Liver (tissue), 9 donors: Measurements from ENCODE around the gene ROPN1. TPM values are rescaled to one million over a fixed set of nuclear protein-coding genes. Genes with fewer than 3 reads are reported as not detected.
"Not testable (repeated sequence)": the region's sequence is repeated elsewhere in the genome, so short reads cannot be mapped to it uniquely, and the experiment has no call there.

Experiments
- DNase-seq: peaks from one replicate; pipeline ENCODE4 v3.0.0-alpha.2; 2017; ENCODE audit warnings: low spot score
- H3K27ac ChIP-seq, 2 donors: one replicate each; pipeline ENCODE4 v1.7.0; 2013; ENCODE audit warnings: inconsistent platforms in 2 of 2, low read length in 2 of 2, control low read depth in 1 of 2, low read depth in 1 of 2, mild to moderate bottlenecking in 1 of 2
- H3K27me3 ChIP-seq, 4 donors: one replicate each; pipeline versions ENCODE4 v1.6.1 to v1.7.0; 2013; ENCODE audit warnings: low read length in 3 of 4, inconsistent platforms in 1 of 4, mild to moderate bottlenecking in 1 of 4, moderate library complexity in 1 of 4; ENCODE audit not compliant: control insufficient read depth in 4 of 4, insufficient read depth in 4 of 4
- H3K36me3 ChIP-seq, 4 donors: one replicate each; pipeline versions ENCODE4 v1.6.1 to v1.7.0; 2013; ENCODE audit warnings: low read length in 3 of 4, mild to moderate bottlenecking in 3 of 4, low read depth in 1 of 4, moderate library complexity in 1 of 4; ENCODE audit not compliant: control insufficient read depth in 4 of 4, insufficient read depth in 3 of 4
- H3K4me1 ChIP-seq, 4 donors: one replicate each; pipeline versions ENCODE4 v1.6.1 to v1.7.0; 2013; ENCODE audit warnings: low read length in 3 of 4, mild to moderate bottlenecking in 3 of 4, moderate library complexity in 1 of 4; ENCODE audit not compliant: control insufficient read depth in 4 of 4, insufficient read depth in 4 of 4
- H3K4me3 ChIP-seq, 3 donors: one replicate each; pipeline versions ENCODE4 v1.6.1 to v1.7.0; 2013; ENCODE audit warnings: low read length in 3 of 3, control low read depth in 1 of 3, low read depth in 1 of 3, mild to moderate bottlenecking in 1 of 3
- H3K9ac ChIP-seq, 2 donors: one replicate each; pipeline ENCODE4 v1.7.0; 2013; ENCODE audit warnings: low read length in 2 of 2, mild to moderate bottlenecking in 2 of 2, moderate library complexity in 2 of 2, control low read depth in 1 of 2, low read depth in 1 of 2
- H3K9me3 ChIP-seq, 4 donors: one replicate each; pipeline versions ENCODE4 v1.6.1 to v1.7.0; 2013; ENCODE audit warnings: low read length in 3 of 4; ENCODE audit not compliant: control insufficient read depth in 4 of 4
- EGR1 ChIP-seq, 2 donors: IDR thresholded peaks; 2 replicates each; pipeline ENCODE4 v1.6.1; 2016 to 2018; ENCODE audit warnings: antibody characterized with exemption in 2 of 2, low read depth in 2 of 2
- FOXA1 ChIP-seq: IDR thresholded peaks from 2 replicates; pipeline ENCODE4 v1.6.1; 2016; ENCODE audit warnings: antibody characterized with exemption
- GABPA ChIP-seq, 2 donors: IDR thresholded peaks in 1 of 2; conservative IDR thresholded peaks in 1 of 2; 2 replicates each; pipeline ENCODE4 v1.6.1; 2016; ENCODE audit warnings: antibody characterized with exemption in 2 of 2, mild to moderate bottlenecking in 1 of 2, moderate library complexity in 1 of 2
- HNF4A ChIP-seq, 2 donors: conservative IDR thresholded peaks; 2 replicates each; pipeline ENCODE4 v1.6.1; 2016; ENCODE audit warnings: antibody characterized with exemption in 2 of 2, mild to moderate bottlenecking in 2 of 2
- HNF4G ChIP-seq: IDR thresholded peaks from 2 replicates; pipeline ENCODE4 v1.6.1; 2016; ENCODE audit warnings: antibody characterized with exemption
- JUND ChIP-seq, 2 donors: IDR thresholded peaks; 2 replicates each; pipeline ENCODE4 v1.6.1; 2016; ENCODE audit warnings: antibody characterized with exemption in 2 of 2
- NR2F2 ChIP-seq: IDR thresholded peaks from 2 replicates; pipeline ENCODE4 v1.6.1; 2016; ENCODE audit warnings: antibody characterized with exemption
- RAD21 ChIP-seq, 2 donors: IDR thresholded peaks; 2 replicates each; pipeline ENCODE4 v1.6.1; 2016; ENCODE audit warnings: antibody characterized with exemption in 2 of 2, mild to moderate bottlenecking in 2 of 2
- RXRA ChIP-seq, 2 donors: IDR thresholded peaks; 2 replicates each; pipeline ENCODE4 v1.6.1; 2017 to 2018; ENCODE audit warnings: antibody characterized with exemption in 2 of 2, mild to moderate bottlenecking in 1 of 2
- SP1 ChIP-seq: IDR thresholded peaks from 2 replicates; pipeline ENCODE4 v1.6.1; 2018; ENCODE audit warnings: antibody characterized with exemption, mild to moderate bottlenecking
- YY1 ChIP-seq: IDR thresholded peaks from 2 replicates; pipeline ENCODE4 v1.6.1; 2016; ENCODE audit warnings: antibody characterized with exemption, mild to moderate bottlenecking
- WGBS: extraction: QIAGEN DNeasy Blood & Tissue Kit; methylation state at CpG from one replicate; pipeline ENCODE4 v1.1.7; 2013; 5-methylcytosine and 5-hydroxymethylcytosine counted together
- polyA plus RNA-seq, 2 donors: library from polyadenylated mRNA; stranded (reverse) in 1 of 2; unstranded in 1 of 2; fragments of 200-250 nt in 1 of 2; fragments of >200 nt in 1 of 2; fragmentation: Nextera tagmentation in 1 of 2; extraction: Ambion mirVana in 1 of 2; gene quantifications; one replicate each; pipeline versions ENCODE4 v1.2.1 to v1.2.3, GENCODE V29; 2013 to 2015
- total RNA-seq, 2 donors: library from RNA; depleted of rRNA; stranded (reverse); fragments of >200 nt; gene quantifications; one replicate each; pipeline ENCODE4 v1.2.3, GENCODE V29; 2014
- TF ChIP-seq, protein P1 (sequence below): IDR thresholded peaks from 2 replicates; pipeline ENCODE4 v1.6.1; 2016; ENCODE audit warnings: antibody characterized with exemption
- TF ChIP-seq, protein P2 (sequence below): IDR thresholded peaks from 2 replicates; pipeline ENCODE4 v1.6.1; 2016; ENCODE audit warnings: antibody characterized with exemption
- TF ChIP-seq, protein P3 (sequence below): IDR thresholded peaks from 2 replicates; pipeline ENCODE4 v1.6.1; 2016; ENCODE audit warnings: antibody characterized with exemption, mild to moderate bottlenecking
- TF ChIP-seq, protein P4 (sequence below): IDR thresholded peaks from 2 replicates; pipeline ENCODE4 v1.6.1; 2016; ENCODE audit warnings: antibody characterized with exemption
- TF ChIP-seq, protein P5 (sequence below): fragments of 150-350 bp; IDR thresholded peaks from 2 replicates; pipeline ENCODE4 v1.5.1; 2017; ENCODE audit warnings: improper control_type of control experiment, low read depth, low read length; ENCODE audit not compliant: missing input control
- donor health status: healthy.
- donor health status: healthy.
- donor health status: healthy.
- donor health status: healthy.
- donor health status: healthy.

Gene ROPN1
- not detected for total RNA-seq
- polyA plus RNA-seq: not detected

DNA sequence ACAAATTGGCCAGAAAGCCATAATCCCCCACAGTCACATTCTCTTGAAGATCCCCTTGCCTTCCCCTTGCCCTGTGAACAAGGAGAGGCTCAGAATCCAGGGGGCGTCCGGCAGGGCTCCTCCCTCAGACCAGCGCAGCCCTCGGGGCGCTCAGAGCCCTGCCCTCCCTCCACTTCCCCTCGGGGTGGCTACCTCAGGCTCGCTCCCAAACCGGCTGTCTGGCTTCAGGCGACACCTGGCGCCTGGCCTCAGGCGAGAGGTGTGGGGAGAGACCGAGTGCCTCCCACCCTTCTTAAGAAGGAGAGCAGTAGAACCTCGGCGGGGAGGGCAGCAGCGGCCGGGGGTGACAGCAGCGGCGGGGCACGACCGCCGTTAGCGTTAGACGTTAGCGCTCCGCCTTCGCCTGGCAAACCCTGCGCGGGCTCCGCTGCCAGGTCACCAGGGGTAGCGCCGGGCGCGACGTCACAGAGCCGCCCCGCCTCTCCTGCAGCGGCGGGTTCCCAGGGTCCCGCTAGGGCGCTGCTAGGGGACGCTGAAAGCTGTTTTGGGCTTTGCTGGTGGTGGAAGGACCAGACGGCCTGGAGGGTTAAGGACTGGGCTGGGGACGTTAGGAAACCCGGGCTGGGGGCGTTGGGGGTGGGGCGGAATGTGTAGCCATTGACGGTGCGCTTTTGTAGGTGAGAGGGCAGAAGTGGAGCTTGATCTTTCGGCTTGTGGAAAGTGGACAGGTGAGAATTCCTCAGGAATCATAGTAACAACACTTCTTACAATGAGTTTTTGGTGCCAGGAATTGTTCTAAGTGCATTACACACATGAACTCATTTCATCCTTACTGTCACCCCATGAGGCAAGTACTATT is at the start of gene ROPN1:
Gene ROPN1, minus strand, starts transcription at position 395 of the 859 bp plus-strand sequence. CDS start 11,643 bp downstream, outside the sequence.
- H3K36me3 ChIP-seq, H3K9me3 ChIP-seq, H3K4me1 ChIP-seq, H3K4me3 ChIP-seq, DNase-seq, H3K9ac ChIP-seq, H3K27ac ChIP-seq, H3K27me3 ChIP-seq: not testable (repeated sequence)
- WGBS: 1% methylated on average over 4 of the region's 49 CpGs

DNA sequence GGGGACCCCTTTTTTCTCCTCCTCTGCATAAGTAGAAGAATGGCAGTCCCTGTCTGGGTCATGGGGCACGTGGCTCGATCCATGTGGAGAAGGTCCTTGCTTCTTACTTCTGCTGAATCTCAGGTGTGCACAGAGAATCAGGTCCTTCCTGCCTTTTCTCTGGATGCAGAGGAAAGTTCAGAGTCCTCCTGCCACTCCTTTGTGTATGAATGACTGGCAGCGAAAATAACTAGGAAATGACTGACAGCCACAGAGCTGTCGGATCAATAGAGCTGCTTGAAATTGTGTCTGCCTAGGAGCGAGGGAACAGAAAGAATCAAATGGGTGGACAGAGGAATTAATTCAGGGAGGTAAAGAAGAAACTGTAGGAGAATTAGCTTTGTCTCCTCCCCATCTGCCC is 49.6 kb upstream of the ROPN1 start:
- WGBS: 74% methylated on average over 5 of the region's 5 CpGs
- DNase-seq: no peak
- no peaks in the 10 kb centered on the region for H3K4me1 ChIP-seq
- H3K27me3 ChIP-seq: no peaks in the 10 kb centered on the region
- TF ChIP-seq NR2F2: no peak
- no peak for TF ChIP-seq GABPA (IDR thresholded peaks at IDR 0.05 in 1 of 2, conservative IDR thresholded peaks at IDR 0.05 in 1 of 2)
- TF ChIP-seq EGR1 (IDR thresholded peaks at IDR 0.05; ENCODE audit: low read depth in 2 of 2): no peak
- TF ChIP-seq YY1: no peak
- no peak for TF ChIP-seq HNF4G
- no peak for TF ChIP-seq FOXA1
- TF ChIP-seq, protein P1, sequence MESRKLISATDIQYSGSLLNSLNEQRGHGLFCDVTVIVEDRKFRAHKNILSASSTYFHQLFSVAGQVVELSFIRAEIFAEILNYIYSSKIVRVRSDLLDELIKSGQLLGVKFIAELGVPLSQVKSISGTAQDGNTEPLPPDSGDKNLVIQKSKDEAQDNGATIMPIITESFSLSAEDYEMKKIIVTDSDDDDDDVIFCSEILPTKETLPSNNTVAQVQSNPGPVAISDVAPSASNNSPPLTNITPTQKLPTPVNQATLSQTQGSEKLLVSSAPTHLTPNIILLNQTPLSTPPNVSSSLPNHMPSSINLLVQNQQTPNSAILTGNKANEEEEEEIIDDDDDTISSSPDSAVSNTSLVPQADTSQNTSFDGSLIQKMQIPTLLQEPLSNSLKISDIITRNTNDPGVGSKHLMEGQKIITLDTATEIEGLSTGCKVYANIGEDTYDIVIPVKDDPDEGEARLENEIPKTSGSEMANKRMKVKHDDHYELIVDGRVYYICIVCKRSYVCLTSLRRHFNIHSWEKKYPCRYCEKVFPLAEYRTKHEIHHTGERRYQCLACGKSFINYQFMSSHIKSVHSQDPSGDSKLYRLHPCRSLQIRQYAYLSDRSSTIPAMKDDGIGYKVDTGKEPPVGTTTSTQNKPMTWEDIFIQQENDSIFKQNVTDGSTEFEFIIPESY: no peak
- TF ChIP-seq, protein P2, sequence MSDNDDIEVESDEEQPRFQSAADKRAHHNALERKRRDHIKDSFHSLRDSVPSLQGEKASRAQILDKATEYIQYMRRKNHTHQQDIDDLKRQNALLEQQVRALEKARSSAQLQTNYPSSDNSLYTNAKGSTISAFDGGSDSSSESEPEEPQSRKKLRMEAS: no peak
- TF ChIP-seq SP1: no peak
- no peak for TF ChIP-seq RXRA (IDR thresholded peaks at IDR 0.05)
- no peak for TF ChIP-seq HNF4A (conservative IDR thresholded peaks at IDR 0.05)
- TF ChIP-seq, protein P3, sequence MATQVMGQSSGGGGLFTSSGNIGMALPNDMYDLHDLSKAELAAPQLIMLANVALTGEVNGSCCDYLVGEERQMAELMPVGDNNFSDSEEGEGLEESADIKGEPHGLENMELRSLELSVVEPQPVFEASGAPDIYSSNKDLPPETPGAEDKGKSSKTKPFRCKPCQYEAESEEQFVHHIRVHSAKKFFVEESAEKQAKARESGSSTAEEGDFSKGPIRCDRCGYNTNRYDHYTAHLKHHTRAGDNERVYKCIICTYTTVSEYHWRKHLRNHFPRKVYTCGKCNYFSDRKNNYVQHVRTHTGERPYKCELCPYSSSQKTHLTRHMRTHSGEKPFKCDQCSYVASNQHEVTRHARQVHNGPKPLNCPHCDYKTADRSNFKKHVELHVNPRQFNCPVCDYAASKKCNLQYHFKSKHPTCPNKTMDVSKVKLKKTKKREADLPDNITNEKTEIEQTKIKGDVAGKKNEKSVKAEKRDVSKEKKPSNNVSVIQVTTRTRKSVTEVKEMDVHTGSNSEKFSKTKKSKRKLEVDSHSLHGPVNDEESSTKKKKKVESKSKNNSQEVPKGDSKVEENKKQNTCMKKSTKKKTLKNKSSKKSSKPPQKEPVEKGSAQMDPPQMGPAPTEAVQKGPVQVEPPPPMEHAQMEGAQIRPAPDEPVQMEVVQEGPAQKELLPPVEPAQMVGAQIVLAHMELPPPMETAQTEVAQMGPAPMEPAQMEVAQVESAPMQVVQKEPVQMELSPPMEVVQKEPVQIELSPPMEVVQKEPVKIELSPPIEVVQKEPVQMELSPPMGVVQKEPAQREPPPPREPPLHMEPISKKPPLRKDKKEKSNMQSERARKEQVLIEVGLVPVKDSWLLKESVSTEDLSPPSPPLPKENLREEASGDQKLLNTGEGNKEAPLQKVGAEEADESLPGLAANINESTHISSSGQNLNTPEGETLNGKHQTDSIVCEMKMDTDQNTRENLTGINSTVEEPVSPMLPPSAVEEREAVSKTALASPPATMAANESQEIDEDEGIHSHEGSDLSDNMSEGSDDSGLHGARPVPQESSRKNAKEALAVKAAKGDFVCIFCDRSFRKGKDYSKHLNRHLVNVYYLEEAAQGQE: no peak
- TF ChIP-seq JUND (IDR thresholded peaks at IDR 0.05): no peak
- no peak for TF ChIP-seq RAD21 (IDR thresholded peaks at IDR 0.05)
- TF ChIP-seq, protein P4, sequence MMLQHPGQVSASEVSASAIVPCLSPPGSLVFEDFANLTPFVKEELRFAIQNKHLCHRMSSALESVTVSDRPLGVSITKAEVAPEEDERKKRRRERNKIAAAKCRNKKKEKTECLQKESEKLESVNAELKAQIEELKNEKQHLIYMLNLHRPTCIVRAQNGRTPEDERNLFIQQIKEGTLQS: no peak
- TF ChIP-seq, protein P5, sequence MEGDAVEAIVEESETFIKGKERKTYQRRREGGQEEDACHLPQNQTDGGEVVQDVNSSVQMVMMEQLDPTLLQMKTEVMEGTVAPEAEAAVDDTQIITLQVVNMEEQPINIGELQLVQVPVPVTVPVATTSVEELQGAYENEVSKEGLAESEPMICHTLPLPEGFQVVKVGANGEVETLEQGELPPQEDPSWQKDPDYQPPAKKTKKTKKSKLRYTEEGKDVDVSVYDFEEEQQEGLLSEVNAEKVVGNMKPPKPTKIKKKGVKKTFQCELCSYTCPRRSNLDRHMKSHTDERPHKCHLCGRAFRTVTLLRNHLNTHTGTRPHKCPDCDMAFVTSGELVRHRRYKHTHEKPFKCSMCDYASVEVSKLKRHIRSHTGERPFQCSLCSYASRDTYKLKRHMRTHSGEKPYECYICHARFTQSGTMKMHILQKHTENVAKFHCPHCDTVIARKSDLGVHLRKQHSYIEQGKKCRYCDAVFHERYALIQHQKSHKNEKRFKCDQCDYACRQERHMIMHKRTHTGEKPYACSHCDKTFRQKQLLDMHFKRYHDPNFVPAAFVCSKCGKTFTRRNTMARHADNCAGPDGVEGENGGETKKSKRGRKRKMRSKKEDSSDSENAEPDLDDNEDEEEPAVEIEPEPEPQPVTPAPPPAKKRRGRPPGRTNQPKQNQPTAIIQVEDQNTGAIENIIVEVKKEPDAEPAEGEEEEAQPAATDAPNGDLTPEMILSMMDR: no peak
- H3K4me3 ChIP-seq: no peak overlapping the region
- no peaks in the 10 kb centered on the region for H3K36me3 ChIP-seq
- no peaks in the 10 kb centered on the region for H3K9me3 ChIP-seq
- H3K27ac ChIP-seq: no peak overlapping the region
- no peak overlapping the region for H3K9ac ChIP-seq
